H1 (cell line): ENCODE measurements around the gene ASB13.

Experiments
- EGR1 ChIP-seq: IDR thresholded peaks from 2 replicates; pipeline ENCODE4 v1.6.1; 2011; ENCODE audit warnings: low read depth, low read length, borderline replicate concordance
- EP300 ChIP-seq, 2 experiments: IDR thresholded peaks; 1 replicate in 1 of 2; 2 replicates in 1 of 2; pipeline ENCODE4 v1.6.1; 2011 to 2012; ENCODE audit warnings: low read depth in 2 of 2, low read length in 2 of 2, mild to moderate bottlenecking in 2 of 2, borderline replicate concordance in 1 of 2, inconsistent platforms in 1 of 2, moderate library complexity in 1 of 2
- GTF2F1 ChIP-seq: IDR thresholded peaks from 2 replicates; pipeline ENCODE4 v1.6.1; 2012; ENCODE audit warnings: low read depth, low read length, improper control_type of control experiment, borderline replicate concordance
- KDM1A ChIP-seq: fragments of 200-600, 300-600 bp; sonication (generic); IDR thresholded peaks from 2 replicates; pipeline ENCODE4 v1.7.1; 2016; ENCODE audit warnings: mild to moderate bottlenecking, low read length, borderline replicate concordance
- NANOG ChIP-seq: IDR thresholded peaks from 2 replicates; pipeline ENCODE4 v1.6.1; 2011; ENCODE audit warnings: low read length, low read depth, mild to moderate bottlenecking, inconsistent platforms; ENCODE audit not compliant: insufficient read depth, poor library complexity, severe bottlenecking
- POLR2AphosphoS5 ChIP-seq: IDR thresholded peaks from 2 replicates; pipeline ENCODE4 v1.6.1; 2011; ENCODE audit warnings: low read depth, low read length
- RBBP5 ChIP-seq: IDR thresholded peaks from 2 replicates; pipeline ENCODE4 v1.7.1; 2012; ENCODE audit warnings: low read depth, mild to moderate bottlenecking, inconsistent platforms, low read length, moderate library complexity, borderline replicate concordance
- SIN3A ChIP-seq, 2 experiments: IDR thresholded peaks in 1 of 2; conservative IDR thresholded peaks in 1 of 2; 2 replicates each; pipeline ENCODE4 v1.6.1; 2011 to 2012; ENCODE audit warnings: low read length in 2 of 2, improper control_type of control experiment in 1 of 2, low read depth in 1 of 2, mild to moderate bottlenecking in 1 of 2
- TCF12 ChIP-seq: IDR thresholded peaks from 2 replicates; pipeline ENCODE4 v1.6.1; 2011; ENCODE audit warnings: low read depth, mild to moderate bottlenecking, low read length
- YY1 ChIP-seq: IDR thresholded peaks from 2 replicates; pipeline ENCODE4 v1.6.1; 2011; ENCODE audit warnings: low read depth, mild to moderate bottlenecking, low read length
- TF ChIP-seq, protein P1 (sequence below), 3 experiments: IDR thresholded peaks; 1 replicate in 2 of 3; 2 replicates in 1 of 3; pipeline versions ENCODE4 v1.5.1 to v1.6.1; 2011; ENCODE audit warnings: low read length in 3 of 3, mild to moderate bottlenecking in 3 of 3, inconsistent platforms in 2 of 3, low read depth in 1 of 3, moderate library complexity in 1 of 3; ENCODE audit not compliant: insufficient read depth in 1 of 3; ENCODE audit errors: control extremely low read depth in 1 of 3

GRCh38 chr10:5683065-5683464 is 16.7 kb upstream of the ASB13 start:
- TF ChIP-seq, protein P1, sequence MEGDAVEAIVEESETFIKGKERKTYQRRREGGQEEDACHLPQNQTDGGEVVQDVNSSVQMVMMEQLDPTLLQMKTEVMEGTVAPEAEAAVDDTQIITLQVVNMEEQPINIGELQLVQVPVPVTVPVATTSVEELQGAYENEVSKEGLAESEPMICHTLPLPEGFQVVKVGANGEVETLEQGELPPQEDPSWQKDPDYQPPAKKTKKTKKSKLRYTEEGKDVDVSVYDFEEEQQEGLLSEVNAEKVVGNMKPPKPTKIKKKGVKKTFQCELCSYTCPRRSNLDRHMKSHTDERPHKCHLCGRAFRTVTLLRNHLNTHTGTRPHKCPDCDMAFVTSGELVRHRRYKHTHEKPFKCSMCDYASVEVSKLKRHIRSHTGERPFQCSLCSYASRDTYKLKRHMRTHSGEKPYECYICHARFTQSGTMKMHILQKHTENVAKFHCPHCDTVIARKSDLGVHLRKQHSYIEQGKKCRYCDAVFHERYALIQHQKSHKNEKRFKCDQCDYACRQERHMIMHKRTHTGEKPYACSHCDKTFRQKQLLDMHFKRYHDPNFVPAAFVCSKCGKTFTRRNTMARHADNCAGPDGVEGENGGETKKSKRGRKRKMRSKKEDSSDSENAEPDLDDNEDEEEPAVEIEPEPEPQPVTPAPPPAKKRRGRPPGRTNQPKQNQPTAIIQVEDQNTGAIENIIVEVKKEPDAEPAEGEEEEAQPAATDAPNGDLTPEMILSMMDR (IDR thresholded peaks at IDR 0.05; ENCODE audit: control extremely low read depth in 1 of 3, insufficient read depth in 1 of 3, low read depth in 1 of 3, low read length in 3 of 3) = no peak
- no peak for TF ChIP-seq EP300 (IDR thresholded peaks at IDR 0.05; ENCODE audit: borderline replicate concordance in 1 of 2, low read depth in 2 of 2, low read length in 2 of 2)
- no peak for TF ChIP-seq SIN3A (conservative IDR thresholded peaks at IDR 0.05 in 1 of 2, IDR thresholded peaks at IDR 0.05 in 1 of 2; ENCODE audit: low read depth in 1 of 2, low read length in 2 of 2)
- TF ChIP-seq RBBP5 = no peak
- no peak for TF ChIP-seq POLR2AphosphoS5
- no peak for TF ChIP-seq YY1
- no peak for TF ChIP-seq KDM1A
- no peak for TF ChIP-seq TCF12
- TF ChIP-seq EGR1 = no peak
- no peak for TF ChIP-seq NANOG
- TF ChIP-seq GTF2F1 = no peak
